ENCODE results near the gene TMEM273. TPM values are rescaled to one million over a fixed set of nuclear protein-coding genes. Genes with fewer than 3 reads are reported as not detected.

Gene TMEM273
- total RNA-seq, 4 donors from 2014 or later: 1.3 to 10.6 (median 6.8) TPM

DNA sequence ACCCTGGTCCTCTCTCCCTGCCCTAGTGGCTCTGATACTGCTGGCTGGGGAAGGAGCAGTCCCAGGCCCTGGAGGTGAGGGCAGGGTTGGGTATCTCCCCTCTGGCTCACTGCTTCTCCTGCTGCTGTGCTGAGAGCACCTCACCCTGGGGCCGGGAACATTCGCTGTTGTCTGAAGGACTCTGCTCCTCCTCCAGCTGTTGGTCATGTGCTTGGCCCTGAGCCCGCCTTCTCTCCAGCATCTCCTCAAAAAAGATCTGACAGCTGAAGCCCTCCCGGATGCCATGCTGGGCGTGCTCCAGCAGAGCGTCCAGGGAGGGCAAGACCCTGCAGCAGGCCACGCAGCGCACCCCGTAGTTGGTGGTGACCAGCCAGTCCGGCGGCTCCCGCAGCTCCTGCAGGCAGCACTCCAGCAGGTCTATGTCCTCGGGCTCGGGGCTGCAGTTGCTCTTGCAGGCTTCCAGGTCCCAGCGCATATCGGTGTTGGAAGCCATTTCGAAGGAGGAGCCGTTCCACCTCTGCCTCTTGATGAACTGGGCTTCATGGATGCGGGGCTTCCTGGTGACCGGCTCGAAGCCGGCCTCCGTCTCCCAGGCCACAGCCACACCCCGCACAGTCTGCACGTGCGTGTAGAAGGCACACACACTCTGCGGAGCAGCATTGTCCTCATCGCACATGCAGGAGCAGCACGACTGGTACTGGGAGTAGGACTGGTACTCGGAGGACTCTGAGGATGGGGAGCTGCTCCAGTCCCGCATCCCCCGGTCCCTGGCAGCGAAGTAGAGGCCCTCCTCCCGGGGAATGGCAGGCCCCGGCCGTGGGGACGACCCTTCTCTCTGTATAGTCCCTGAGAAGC, 56.5 kb downstream of the TMEM273 start:
- no peak overlapping the region for H3K27ac ChIP-seq
- H3K4me1 ChIP-seq: peaks cover 5% of the 10 kb centered on the region
- H3K27me3 ChIP-seq: no peaks in the 10 kb centered on the region
- no peak for TF ChIP-seq POLR2AphosphoS5 (IDR thresholded peaks at IDR 0.05)
- TF ChIP-seq, protein P1, sequence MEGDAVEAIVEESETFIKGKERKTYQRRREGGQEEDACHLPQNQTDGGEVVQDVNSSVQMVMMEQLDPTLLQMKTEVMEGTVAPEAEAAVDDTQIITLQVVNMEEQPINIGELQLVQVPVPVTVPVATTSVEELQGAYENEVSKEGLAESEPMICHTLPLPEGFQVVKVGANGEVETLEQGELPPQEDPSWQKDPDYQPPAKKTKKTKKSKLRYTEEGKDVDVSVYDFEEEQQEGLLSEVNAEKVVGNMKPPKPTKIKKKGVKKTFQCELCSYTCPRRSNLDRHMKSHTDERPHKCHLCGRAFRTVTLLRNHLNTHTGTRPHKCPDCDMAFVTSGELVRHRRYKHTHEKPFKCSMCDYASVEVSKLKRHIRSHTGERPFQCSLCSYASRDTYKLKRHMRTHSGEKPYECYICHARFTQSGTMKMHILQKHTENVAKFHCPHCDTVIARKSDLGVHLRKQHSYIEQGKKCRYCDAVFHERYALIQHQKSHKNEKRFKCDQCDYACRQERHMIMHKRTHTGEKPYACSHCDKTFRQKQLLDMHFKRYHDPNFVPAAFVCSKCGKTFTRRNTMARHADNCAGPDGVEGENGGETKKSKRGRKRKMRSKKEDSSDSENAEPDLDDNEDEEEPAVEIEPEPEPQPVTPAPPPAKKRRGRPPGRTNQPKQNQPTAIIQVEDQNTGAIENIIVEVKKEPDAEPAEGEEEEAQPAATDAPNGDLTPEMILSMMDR (IDR thresholded peaks at IDR 0.05): no peak
- no peak for TF ChIP-seq EP300 (IDR thresholded peaks at IDR 0.05)
- TF ChIP-seq POLR2A (IDR thresholded peaks at IDR 0.05): no peak
- H3K4me3 ChIP-seq: no peak overlapping the region
- H3K36me3 ChIP-seq: no peaks in the 10 kb centered on the region
- WGBS: 52% methylated on average over 6 of the region's 37 CpGs
- no peak for DNase-seq (ENCODE audit: low spot score in 2 of 2)
- no peaks in the 10 kb centered on the region for H3K9me3 ChIP-seq

DNA sequence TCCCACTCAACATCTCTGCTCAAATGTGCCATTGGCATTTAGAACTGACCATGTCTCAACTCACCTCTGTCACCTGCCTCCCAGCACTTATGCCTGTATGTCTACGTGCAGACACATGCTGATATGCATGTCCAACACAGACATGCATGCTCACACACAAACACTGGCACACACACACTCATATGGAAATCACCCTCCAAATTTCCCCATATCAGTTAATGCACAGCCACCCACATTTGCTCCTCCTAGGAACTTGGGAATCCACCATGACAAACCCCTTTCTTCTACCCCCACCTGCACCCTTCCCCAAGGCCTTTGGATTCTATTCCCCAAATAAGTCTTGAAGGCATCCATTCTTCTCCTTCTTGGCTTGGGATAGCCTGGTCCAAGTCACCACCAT, 58.8 kb downstream of the TMEM273 start:
- DNase-seq (ENCODE audit: low spot score in 2 of 2): no peak
- TF ChIP-seq EP300 (IDR thresholded peaks at IDR 0.05) (no peak), POLR2AphosphoS5 (IDR thresholded peaks at IDR 0.05) (no peak), POLR2A (IDR thresholded peaks at IDR 0.05) (no peak)
- TF ChIP-seq, protein P1 (IDR thresholded peaks at IDR 0.05): no peak
- Histone ChIP-seq H3K27ac (no peak overlapping the region), H3K36me3 (no peaks in the 10 kb centered on the region), H3K4me1 (no peaks in the 10 kb centered on the region), H3K9me3 (no peaks in the 10 kb centered on the region), H3K4me3 (no peak overlapping the region), H3K27me3 (no peaks in the 10 kb centered on the region)
- WGBS: 67% methylated on average over 1 of the region's 1 CpG

- H3K9me3 ChIP-seq: no peaks in the 10 kb centered on the region
- no peak for DNase-seq (ENCODE audit: low spot score in 2 of 2)
- WGBS: 88% methylated on average over 4 of the region's 4 CpGs
- H3K27ac ChIP-seq: no peak overlapping the region
- TF ChIP-seq EP300 (IDR thresholded peaks at IDR 0.05) (no peak), POLR2A (IDR thresholded peaks at IDR 0.05) (no peak), POLR2AphosphoS5 (IDR thresholded peaks at IDR 0.05) (no peak)
- TF ChIP-seq, protein P1 (IDR thresholded peaks at IDR 0.05): no peak
- H3K27me3 ChIP-seq: no peaks in the 10 kb centered on the region
- H3K4me3 ChIP-seq: no peak overlapping the region
- no peaks in the 10 kb centered on the region for H3K4me1 ChIP-seq
- no peaks in the 10 kb centered on the region for H3K36me3 ChIP-seq
Observed at GRCh38 chr10:49128854-49129253, 59.3 kb downstream of the TMEM273 start.

DNA sequence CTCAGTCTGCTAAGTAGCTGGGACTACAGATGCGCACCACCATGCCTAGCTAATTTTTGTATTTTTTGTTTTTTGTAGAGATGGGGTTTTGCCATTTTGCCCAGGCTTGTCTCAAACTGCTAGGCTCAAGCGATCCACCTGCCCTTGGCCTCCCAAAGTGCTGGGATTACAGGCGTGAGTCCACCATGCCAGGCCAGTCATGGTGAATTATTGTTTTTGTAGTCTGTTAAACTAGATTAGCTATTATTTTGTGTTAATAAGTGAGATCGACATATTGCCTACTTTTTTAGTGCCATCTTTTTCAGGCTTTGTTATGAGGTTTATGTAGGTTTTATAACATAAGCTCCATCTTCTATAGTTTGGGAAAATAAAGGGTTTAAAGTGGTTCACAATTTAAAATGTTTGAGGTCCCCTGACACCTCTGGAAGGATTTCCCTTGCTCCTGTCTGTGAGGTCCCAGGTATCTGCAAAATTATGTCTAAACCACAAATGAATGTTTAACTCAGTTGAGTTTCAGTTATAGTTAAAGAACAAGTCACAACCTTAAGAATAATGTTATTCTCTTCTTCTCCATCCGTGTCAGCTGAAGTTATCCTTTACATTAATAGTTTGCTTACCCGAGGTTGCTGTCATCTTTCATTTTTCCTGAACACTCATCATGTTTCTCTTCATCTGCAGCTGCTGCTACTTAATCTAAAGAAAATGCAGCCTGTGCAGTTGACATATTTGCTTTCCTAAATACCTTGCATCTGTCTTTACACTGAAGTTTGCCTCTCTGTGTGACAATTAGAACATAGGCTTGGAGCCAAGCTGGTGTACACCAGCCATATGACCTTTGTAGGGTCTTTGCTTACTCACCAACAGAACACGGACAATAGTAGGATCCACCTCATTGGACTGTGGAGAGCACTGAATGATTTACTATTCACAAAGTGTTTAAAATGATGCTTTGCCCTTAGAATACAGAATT, 63.9 kb downstream of the TMEM273 start:
- H3K36me3 ChIP-seq: no peaks in the 10 kb centered on the region
- DNase-seq (ENCODE audit: low spot score in 2 of 2): no peak
- WGBS: 86% methylated on average over 7 of the region's 7 CpGs
- H3K27me3 ChIP-seq: no peaks in the 10 kb centered on the region
- no peaks in the 10 kb centered on the region for H3K4me1 ChIP-seq
- no peak for TF ChIP-seq POLR2AphosphoS5 (IDR thresholded peaks at IDR 0.05)
- TF ChIP-seq POLR2A (IDR thresholded peaks at IDR 0.05): no peak
- TF ChIP-seq, protein P1 (IDR thresholded peaks at IDR 0.05): no peak
- TF ChIP-seq EP300 (IDR thresholded peaks at IDR 0.05): no peak
- no peak overlapping the region for H3K4me3 ChIP-seq
- H3K27ac ChIP-seq: no peak overlapping the region
- no peaks in the 10 kb centered on the region for H3K9me3 ChIP-seq

- no peak overlapping the region for H3K27ac ChIP-seq
- DNase-seq (ENCODE audit: low spot score in 2 of 2): no peak
- H3K27me3 ChIP-seq: no peaks in the 10 kb centered on the region
- WGBS: 93% methylated on average over 3 of the region's 3 CpGs
- H3K9me3 ChIP-seq: no peaks in the 10 kb centered on the region
- no peak overlapping the region for H3K4me3 ChIP-seq
- no peaks in the 10 kb centered on the region for H3K4me1 ChIP-seq
- TF ChIP-seq POLR2AphosphoS5 (IDR thresholded peaks at IDR 0.05): no peak
- TF ChIP-seq EP300 (IDR thresholded peaks at IDR 0.05): no peak
- TF ChIP-seq, protein P1 (IDR thresholded peaks at IDR 0.05): no peak
- no peak for TF ChIP-seq POLR2A (IDR thresholded peaks at IDR 0.05)
- no peaks in the 10 kb centered on the region for H3K36me3 ChIP-seq
Observed at GRCh38 chr10:49120911-49121310, 67.3 kb downstream of the TMEM273 start.

Measured in suprapubic skin (tissue), 4 donors.